Type B pancreatic cell (in vitro differentiated cells): ENCODE data around the gene WNK1. TPM values are rescaled to one million over a fixed set of nuclear protein-coding genes. Genes with fewer than 3 reads are reported as not detected.

Experiments
- DNase-seq: peaks from one replicate; pipeline ENCODE4 v3.0.0; 2021; ENCODE audit warnings: mixed read lengths; ENCODE audit not compliant: unreplicated experiment; ENCODE audit errors: extremely low spot score
- H3K27ac Mint-ChIP-seq: 2 replicates; pipeline ENCODE4 v1.8.0; 2021; ENCODE audit warnings: mild to moderate bottlenecking, mixed read lengths
- H3K27me3 Mint-ChIP-seq: 2 replicates; pipeline ENCODE4 v1.8.0; 2021; ENCODE audit warnings: mixed read lengths
- H3K36me3 Mint-ChIP-seq: 2 replicates; pipeline ENCODE4 v1.8.0; 2021; ENCODE audit warnings: mixed read lengths
- H3K4me1 Mint-ChIP-seq: one replicate; pipeline ENCODE4 v1.8.0; 2021; ENCODE audit warnings: mixed read lengths; ENCODE audit not compliant: unreplicated experiment
- H3K4me3 Mint-ChIP-seq: 2 replicates; pipeline ENCODE4 v1.8.0; 2021; ENCODE audit warnings: mild to moderate bottlenecking, mixed read lengths
- H3K9me3 Mint-ChIP-seq: 2 replicates; pipeline ENCODE4 v1.8.0; 2021; ENCODE audit warnings: mixed read lengths
- total RNA-seq: library from RNA; stranded (reverse); gene quantifications from 2 replicates; pipeline ENCODE4 v1.2.1, GENCODE V29; 2021; ENCODE audit warnings: low replicate concordance
- TF ChIP-seq, protein P1 (sequence below): fragments of 200-600 bp; sonication (generic); conservative IDR thresholded peaks from 2 replicates; pipeline ENCODE4 v1.5.0; 2021; ENCODE audit warnings: antibody characterized with exemption, mild to moderate bottlenecking

WNK1 gene
- total RNA-seq, 1 donor from 2014 or later = 132 TPM

DNA sequence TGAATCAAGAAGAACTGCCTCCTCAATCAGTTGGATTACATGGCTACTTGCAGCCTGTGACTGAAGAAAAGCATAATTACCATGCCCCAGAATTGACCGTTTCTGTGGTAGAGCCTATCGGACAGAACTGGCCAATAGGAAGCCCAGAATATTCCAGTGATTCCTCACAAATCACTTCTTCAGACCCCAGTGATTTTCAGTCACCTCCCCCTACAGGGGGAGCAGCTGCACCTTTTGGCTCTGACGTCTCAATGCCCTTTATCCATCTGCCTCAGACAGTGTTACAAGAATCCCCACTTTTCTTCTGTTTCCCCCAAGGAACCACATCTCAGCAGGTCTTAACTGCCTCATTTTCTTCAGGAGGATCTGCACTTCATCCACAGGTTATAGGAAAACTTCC is 116.3 kb downstream of the WNK1 start:
- H3K27me3 Mint-ChIP-seq = no peaks in the 10 kb centered on the region
- TF ChIP-seq, protein P1, sequence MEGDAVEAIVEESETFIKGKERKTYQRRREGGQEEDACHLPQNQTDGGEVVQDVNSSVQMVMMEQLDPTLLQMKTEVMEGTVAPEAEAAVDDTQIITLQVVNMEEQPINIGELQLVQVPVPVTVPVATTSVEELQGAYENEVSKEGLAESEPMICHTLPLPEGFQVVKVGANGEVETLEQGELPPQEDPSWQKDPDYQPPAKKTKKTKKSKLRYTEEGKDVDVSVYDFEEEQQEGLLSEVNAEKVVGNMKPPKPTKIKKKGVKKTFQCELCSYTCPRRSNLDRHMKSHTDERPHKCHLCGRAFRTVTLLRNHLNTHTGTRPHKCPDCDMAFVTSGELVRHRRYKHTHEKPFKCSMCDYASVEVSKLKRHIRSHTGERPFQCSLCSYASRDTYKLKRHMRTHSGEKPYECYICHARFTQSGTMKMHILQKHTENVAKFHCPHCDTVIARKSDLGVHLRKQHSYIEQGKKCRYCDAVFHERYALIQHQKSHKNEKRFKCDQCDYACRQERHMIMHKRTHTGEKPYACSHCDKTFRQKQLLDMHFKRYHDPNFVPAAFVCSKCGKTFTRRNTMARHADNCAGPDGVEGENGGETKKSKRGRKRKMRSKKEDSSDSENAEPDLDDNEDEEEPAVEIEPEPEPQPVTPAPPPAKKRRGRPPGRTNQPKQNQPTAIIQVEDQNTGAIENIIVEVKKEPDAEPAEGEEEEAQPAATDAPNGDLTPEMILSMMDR = no peak
- H3K9me3 Mint-ChIP-seq = no peaks in the 10 kb centered on the region
- no peak overlapping the region for H3K4me3 Mint-ChIP-seq
- H3K27ac Mint-ChIP-seq = no peak overlapping the region
- no peak for DNase-seq
- H3K36me3 Mint-ChIP-seq = peaks cover 44% of the 10 kb centered on the region
- H3K4me1 Mint-ChIP-seq = no peaks in the 10 kb centered on the region

DNA sequence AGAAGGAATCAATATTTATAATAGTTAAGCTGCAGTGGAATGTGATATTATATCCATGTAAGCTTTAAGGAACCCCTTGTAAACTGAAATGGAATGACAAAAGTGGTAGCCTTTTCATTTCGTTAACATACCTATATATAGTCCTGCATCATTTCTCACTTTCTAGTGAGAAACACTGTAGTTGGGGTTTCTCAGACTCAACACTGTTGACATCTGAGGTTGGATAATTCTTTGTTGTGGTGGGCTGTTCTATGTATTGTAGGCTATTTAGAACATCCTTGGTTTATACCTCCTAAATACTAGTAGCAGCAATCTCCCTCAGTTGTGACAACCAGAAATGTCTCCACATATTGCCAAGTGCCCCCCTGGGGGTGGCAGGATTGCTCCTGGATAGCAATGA is 118.0 kb downstream of the WNK1 start:
- Mint-ChIP-seq H3K27me3 (no peaks in the 10 kb centered on the region), H3K9me3 (no peaks in the 10 kb centered on the region), H3K4me3 (no peak overlapping the region), H3K36me3 (peaks cover 48% of the 10 kb centered on the region), H3K27ac (no peak overlapping the region), H3K4me1 (no peaks in the 10 kb centered on the region)
- no peak for DNase-seq
- TF ChIP-seq, protein P1 = no peak

DNA sequence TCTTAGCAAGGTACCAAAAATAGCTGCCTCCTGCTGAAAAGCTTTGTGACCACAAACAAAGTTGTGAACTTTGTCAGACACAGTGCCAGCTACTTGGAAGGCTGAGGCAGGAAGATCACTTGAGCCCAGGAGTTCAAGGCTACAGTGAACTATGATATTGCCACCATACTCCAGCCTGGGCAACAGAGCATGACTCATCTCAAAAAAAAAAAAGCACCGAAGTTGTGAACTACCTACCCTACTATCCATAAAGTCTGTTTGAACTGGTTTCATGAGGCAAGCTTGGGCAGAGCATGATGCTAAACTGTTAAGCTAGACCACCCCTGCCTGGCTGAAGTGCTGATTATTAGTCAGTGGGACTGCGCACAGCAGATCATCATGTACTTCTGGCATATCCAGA is 121.6 kb downstream of the WNK1 start:
- no peaks in the 10 kb centered on the region for H3K4me1 Mint-ChIP-seq
- DNase-seq = no peak
- H3K4me3 Mint-ChIP-seq = no peak overlapping the region
- peaks cover 36% of the 10 kb centered on the region for H3K36me3 Mint-ChIP-seq
- H3K27ac Mint-ChIP-seq = no peak overlapping the region
- H3K9me3 Mint-ChIP-seq = no peaks in the 10 kb centered on the region
- TF ChIP-seq, protein P1 = no peak
- no peaks in the 10 kb centered on the region for H3K27me3 Mint-ChIP-seq

DNA sequence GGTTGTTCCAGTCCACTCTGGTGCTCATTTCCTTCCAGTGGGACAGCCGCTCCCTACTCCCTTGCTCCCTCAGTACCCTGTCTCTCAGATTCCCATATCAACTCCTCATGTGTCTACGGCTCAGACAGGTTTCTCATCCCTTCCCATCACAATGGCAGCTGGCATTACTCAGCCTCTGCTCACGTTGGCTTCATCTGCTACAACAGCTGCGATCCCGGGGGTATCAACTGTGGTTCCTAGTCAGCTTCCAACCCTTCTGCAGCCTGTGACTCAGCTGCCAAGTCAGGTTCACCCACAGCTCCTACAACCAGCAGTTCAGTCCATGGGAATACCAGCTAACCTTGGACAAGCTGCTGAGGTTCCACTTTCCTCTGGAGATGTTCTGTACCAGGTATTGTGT is 127.3 kb downstream of the WNK1 start:
- H3K4me1 Mint-ChIP-seq = no peaks in the 10 kb centered on the region
- no peak overlapping the region for H3K4me3 Mint-ChIP-seq
- DNase-seq = no peak
- peaks cover 53% of the 10 kb centered on the region for H3K36me3 Mint-ChIP-seq
- TF ChIP-seq, protein P1 = no peak
- no peaks in the 10 kb centered on the region for H3K9me3 Mint-ChIP-seq
- no peaks in the 10 kb centered on the region for H3K27me3 Mint-ChIP-seq
- no peak overlapping the region for H3K27ac Mint-ChIP-seq

DNA sequence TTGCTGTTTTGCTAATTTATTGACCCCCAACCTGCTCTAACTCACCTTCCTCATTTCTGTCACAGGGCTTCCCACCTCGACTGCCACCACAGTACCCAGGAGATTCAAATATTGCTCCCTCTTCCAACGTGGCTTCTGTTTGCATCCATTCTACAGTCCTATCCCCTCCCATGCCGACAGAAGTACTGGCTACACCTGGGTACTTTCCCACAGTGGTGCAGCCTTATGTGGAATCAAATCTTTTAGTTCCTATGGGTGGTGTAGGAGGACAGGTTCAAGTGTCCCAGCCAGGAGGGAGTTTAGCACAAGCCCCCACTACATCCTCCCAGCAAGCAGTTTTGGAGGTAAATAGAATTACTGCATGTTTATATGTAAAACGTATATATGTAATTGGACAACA is 128.3 kb downstream of the WNK1 start:
- Mint-ChIP-seq H3K27ac (no peak overlapping the region), H3K27me3 (no peaks in the 10 kb centered on the region), H3K9me3 (no peaks in the 10 kb centered on the region), H3K36me3 (peaks cover 59% of the 10 kb centered on the region), H3K4me1 (no peaks in the 10 kb centered on the region), H3K4me3 (no peak overlapping the region)
- no peak for DNase-seq
- TF ChIP-seq, protein P1 = no peak
